ENCODE data around the gene PRR11.

GRCh38 chr17:59151006-59151405, 4.5 kb upstream of the PRR11 start:
- TF ChIP-seq CTCF (IDR thresholded peaks at IDR 0.05; ENCODE audit: low read length) = no peak
- TF ChIP-seq EZH2phosphoT487 (IDR thresholded peaks at IDR 0.05; ENCODE audit: low read length) = no peak
- TF ChIP-seq EZH2 (optimal IDR thresholded peaks at IDR 0.05; ENCODE audit: low read depth, low read length) = no peak
